Measurements from ENCODE around the gene NDE1.

DNA sequence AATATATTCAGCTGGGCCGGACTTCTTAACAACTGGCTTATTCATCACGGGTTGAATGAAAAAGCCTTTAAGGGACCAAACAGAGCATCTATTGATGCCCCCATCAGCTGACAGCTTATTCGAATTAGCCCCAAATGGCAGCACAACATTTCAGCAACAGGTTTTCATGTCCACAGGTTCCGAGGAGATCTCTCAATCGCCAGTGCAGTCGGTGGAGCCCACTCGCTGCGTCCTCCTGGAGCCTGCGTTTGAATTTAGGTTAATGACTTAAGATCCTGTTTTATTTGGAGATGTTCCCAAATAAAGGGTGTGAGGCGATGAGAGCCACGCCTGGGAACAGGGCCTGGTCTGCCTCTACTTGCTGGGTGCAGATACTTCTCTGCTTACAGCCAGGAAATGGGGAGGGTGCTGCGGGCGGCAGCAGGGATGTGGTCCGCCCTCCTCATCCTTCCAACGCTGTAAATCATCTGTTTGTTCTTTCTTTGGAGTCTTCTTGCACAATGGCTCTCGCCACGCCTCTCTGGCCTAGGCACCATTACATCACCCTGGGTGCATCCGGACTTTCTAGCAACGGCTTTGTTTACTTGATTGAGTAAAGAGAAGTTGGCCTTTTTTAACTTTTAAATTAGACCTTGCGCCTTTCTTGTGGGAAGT, 22.6 kb downstream of the NDE1 start:
- TF ChIP-seq, protein P1, sequence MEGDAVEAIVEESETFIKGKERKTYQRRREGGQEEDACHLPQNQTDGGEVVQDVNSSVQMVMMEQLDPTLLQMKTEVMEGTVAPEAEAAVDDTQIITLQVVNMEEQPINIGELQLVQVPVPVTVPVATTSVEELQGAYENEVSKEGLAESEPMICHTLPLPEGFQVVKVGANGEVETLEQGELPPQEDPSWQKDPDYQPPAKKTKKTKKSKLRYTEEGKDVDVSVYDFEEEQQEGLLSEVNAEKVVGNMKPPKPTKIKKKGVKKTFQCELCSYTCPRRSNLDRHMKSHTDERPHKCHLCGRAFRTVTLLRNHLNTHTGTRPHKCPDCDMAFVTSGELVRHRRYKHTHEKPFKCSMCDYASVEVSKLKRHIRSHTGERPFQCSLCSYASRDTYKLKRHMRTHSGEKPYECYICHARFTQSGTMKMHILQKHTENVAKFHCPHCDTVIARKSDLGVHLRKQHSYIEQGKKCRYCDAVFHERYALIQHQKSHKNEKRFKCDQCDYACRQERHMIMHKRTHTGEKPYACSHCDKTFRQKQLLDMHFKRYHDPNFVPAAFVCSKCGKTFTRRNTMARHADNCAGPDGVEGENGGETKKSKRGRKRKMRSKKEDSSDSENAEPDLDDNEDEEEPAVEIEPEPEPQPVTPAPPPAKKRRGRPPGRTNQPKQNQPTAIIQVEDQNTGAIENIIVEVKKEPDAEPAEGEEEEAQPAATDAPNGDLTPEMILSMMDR (IDR thresholded peaks at IDR 0.05) = no peak
- peak in 2 of 4 donors; percentile 35 to 64 for TF ChIP-seq POLR2A (IDR thresholded peaks at IDR 0.05)
